Jurkat, Clone E6-1 (cell line): ENCODE data around the gene SBNO1. TPM values are rescaled to one million over a fixed set of nuclear protein-coding genes. Genes with fewer than 3 reads are reported as not detected.
A peak's percentile ranks its signal among the peaks of the same experiment; 100 is the strongest.
"Not testable (repeated sequence)": the region's sequence is repeated elsewhere in the genome, so short reads cannot be mapped to it uniquely, and the experiment has no call there.

Source experiments
- DNase-seq: peaks from one replicate; pipeline ENCODE4 v3.0.0-alpha.2; 2011; ENCODE audit warnings: low read depth, low spot score
- H3K4me3 ChIP-seq: 2 replicates; pipeline ENCODE4 v1.5.1; 2011; ENCODE audit warnings: mild to moderate bottlenecking, low read length, control low read depth, moderate library complexity
- polyA plus RNA-seq: library from polyadenylated mRNA; unstranded; fragments of >200 nt; gene quantifications from one replicate; pipeline ENCODE4 v1.2.1, GENCODE V29; 2012; ENCODE audit warnings: missing spikeins; ENCODE audit not compliant: insufficient read length, insufficient read depth

Gene SBNO1
- polyA plus RNA-seq, result 18.2 TPM

DNA sequence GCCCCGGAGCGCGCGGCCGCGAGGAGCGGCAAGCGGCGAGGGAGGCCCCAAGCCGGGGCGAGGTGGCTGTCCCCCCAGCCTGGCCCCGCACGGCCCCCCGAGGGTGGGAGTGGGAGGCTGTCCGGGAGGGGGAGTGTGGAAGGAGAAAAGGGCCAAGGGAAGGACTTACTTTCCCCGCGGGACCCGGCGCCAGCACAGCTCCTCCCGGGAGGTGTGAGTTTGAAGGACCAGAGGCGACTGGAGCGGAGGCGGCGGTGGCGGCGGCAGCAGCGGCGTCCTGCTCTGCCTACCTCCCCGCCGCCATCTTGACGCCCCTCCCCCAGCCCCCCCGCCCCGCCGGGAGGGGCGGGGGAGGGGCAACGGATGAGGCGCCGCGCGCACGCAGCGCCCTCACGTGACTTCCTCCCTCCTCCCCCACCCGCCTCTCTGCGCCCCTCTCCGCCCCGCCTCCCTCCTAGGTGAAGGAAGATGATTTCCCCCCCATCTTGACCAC lies at the start of gene SBNO1:
SBNO1 (minus strand) TSS at position 316 of the 493 bp plus-strand sequence. CDS start 14,406 bp downstream, outside the sequence.
- H3K4me3 ChIP-seq, result peak within 1 kb of the TSS; percentile 93
- peak; percentile 85 for DNase-seq

DNA sequence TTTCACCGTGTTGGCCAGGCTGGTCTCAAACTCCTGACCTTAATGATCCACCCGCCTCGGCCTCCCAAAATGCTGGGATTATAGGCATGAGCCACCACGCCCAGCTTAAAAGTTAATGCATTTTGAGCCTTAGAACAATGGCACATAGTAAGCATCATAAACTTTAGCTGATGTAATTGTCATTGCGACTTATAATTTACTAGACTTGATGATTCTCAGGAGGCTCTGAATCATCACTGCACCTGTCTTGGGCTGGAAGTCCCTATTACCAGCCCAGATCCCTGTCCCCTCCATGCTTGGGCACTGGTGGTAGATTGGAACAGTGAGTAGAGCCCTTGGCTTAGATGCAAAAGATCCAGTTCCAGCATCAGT lies 45.4 kb upstream of the SBNO1 start:
- no peak overlapping the region for H3K4me3 ChIP-seq
- no peak for DNase-seq

- H3K4me3 ChIP-seq, DNase-seq: not testable (repeated sequence)
Observed at GRCh38 chr12:123409284-123410040, 44.8 kb upstream of the SBNO1 start.

DNA sequence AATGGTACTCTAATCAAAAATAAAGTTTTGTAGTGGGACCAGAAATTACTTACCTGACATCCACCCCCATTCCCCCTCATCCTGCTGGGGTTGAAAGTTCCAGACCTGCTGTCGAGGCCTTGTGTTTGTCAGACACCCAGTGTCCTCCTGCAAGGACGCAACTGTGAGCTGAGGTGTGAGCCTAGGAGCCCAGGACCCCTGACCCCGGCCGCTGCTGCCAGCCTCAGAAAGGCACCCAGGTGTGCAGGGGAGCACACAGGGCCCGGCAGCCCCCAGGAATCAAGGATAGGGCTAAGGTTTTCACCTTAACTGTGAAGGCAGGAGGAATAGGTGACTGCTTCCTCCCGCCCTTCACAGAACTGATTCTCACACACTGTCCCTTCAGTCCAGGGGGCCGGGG lies 44.0 kb upstream of the SBNO1 start:
- H3K4me3 ChIP-seq, DNase-seq: not testable (repeated sequence)

DNA sequence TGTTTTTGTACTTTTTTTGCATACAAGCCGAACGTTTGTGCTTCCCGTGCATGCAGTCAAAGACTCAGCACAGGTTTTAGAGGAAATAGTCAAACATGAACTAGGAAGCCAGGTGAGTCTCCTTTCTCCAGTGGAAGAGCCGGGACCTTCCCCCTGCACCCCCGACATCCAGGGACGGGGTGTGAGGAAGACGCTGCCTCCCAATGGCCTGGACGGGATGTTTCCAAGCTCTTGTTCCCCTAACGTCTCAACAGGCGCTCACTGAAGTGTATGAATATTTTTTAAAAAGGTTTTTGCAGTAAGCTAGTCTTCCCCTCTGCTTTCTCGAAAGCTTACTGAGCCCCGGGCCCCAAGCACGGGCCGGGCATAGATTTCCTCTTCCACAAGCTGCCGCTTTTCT lies 43.3 kb upstream of the SBNO1 start:
- DNase-seq, H3K4me3 ChIP-seq: not testable (repeated sequence)

- DNase-seq, H3K4me3 ChIP-seq: not testable (repeated sequence)
Observed at GRCh38 chr12:123407269-123407668, 42.6 kb upstream of the SBNO1 start.

- DNase-seq, result no peak
- H3K4me3 ChIP-seq, result no peak overlapping the region
Observed at GRCh38 chr12:123404581-123404980, 39.9 kb upstream of the SBNO1 start.

- no peak for DNase-seq
- H3K4me3 ChIP-seq, result no peak overlapping the region
Observed at GRCh38 chr12:123401753-123402683, 37.4 kb upstream of the SBNO1 start.

- no peak overlapping the region for H3K4me3 ChIP-seq
Observed at GRCh38 chr12:123399255-123399617, 34.6 kb upstream of the SBNO1 start.

GRCh38 chr12:123398550-123399254 lies 34.1 kb upstream of the SBNO1 start:
- no peak overlapping the region for H3K4me3 ChIP-seq
- DNase-seq, result no peak

More at GRCh38 chr12:123399255-123399617, 34.6 kb upstream of the SBNO1 start:
- DNase-seq, result no peak

DNA sequence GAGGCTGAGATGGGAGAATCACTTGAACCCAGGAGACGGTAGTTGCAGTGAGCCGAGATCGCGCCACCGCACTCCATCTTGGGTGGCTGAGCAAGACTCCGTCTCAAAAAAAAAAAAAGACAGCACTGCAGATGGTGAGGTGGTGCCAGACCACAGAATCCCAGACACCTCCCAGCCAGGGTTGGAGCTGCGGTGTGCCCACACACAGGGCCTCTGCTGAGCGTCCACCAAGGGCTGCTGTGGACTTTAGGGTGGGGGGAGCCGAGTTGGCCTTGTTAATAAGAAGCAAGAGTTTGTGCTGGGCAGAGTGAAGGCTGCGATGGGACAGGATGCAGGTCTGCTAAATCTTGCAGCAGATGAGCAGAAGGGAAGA lies 33.5 kb upstream of the SBNO1 start:
- no peak overlapping the region for H3K4me3 ChIP-seq
- DNase-seq, result no peak

DNA sequence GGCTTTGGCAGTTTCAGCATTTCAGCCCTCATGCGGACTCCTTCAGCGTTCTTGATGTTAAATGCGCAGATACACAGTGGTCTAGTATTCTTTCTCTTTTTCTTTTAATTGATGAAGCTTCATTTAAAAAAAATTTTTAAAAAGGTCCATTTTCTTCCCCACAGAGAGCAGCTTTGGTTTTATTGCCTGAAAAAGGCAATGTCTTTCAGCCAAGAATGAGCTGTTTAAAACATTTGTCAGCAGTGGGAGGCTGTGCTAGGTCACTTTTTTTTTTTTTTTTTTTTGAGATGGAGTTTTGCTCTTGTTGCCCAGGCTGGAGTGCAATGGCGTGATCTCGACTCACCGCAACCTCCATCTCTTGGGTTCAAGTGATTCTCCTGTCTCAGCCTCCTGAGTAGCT lies 32.8 kb upstream of the SBNO1 start:
- DNase-seq, result no peak
- H3K4me3 ChIP-seq, result no peak overlapping the region

- DNase-seq, result no peak
- H3K4me3 ChIP-seq, result no peak overlapping the region
Observed at GRCh38 chr12:123396954-123397353, 32.3 kb upstream of the SBNO1 start.

- no peak overlapping the region for H3K4me3 ChIP-seq
- no peak for DNase-seq
Observed at GRCh38 chr12:123396543-123396942, 31.9 kb upstream of the SBNO1 start.

- DNase-seq, result no peak
- no peak overlapping the region for H3K4me3 ChIP-seq
Observed at GRCh38 chr12:123395236-123395635, 30.6 kb upstream of the SBNO1 start.

GRCh38 chr12:123393747-123394146 lies 29.1 kb upstream of the SBNO1 start:
- no peak overlapping the region for H3K4me3 ChIP-seq
- DNase-seq, result no peak

GRCh38 chr12:123391546-123392343 lies 27.1 kb upstream of the SBNO1 start:
- DNase-seq, result no peak
- no peak overlapping the region for H3K4me3 ChIP-seq

- DNase-seq, result no peak
- H3K4me3 ChIP-seq, result no peak overlapping the region
Observed at GRCh38 chr12:123390498-123391426, 26.1 kb upstream of the SBNO1 start.
